CD4-positive, alpha-beta T cell treated with Interleukin-21 for 1 hour (primary cell): ENCODE data around the gene NR4A1.
"Not testable (repeated sequence)": the region's sequence is repeated elsewhere in the genome, so short reads cannot be mapped to it uniquely, and the experiment has no call there.

ENCODE experiments used
- DNase-seq: peaks from one replicate; pipeline ENCODE4 v3.0.0-alpha.2; 2020

The NR4A1 gene

DNA sequence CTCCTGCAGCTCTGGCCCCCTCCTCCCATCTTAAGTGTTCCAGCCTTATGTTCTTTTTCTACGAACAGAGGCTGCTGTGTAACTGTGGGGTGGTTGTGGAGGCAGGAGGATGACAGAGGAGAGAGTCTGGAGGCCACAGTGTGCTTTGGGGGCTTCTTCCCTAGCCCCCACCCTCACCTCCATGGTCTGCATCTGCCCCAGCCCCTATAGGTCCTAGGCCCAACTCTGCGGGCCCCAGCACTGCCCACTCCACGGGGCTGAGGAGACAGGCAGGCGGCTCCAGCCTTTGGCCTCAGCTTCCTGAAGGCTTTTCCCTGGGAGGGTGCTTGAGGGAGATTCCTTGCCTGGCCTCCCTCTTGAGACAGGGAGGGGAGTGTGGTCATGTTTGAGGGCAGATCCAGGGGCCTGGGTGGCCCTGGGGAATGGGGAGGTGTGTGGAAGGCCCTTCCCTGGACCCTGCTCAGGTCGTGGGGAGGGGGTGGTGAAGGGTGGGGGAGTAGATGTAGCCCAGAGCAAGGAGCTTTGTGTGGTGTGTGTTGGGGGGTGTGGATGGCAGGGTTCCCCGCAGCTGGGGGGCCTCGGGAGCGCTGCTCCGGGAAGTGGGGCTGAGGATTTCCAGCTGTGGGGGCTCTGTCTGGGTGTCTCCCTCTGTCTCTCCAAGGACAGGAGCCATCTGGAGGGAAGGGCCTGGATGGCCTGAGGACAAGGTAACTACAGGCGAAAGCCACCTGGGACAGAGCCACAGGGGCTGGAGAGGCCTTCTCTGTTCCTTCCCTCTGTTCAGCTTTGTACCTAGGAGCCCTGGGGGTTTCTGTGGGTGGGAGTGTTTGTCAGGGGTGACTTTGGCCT, 29.4 kb downstream of the NR4A1 start:
- no peak for DNase-seq

DNA sequence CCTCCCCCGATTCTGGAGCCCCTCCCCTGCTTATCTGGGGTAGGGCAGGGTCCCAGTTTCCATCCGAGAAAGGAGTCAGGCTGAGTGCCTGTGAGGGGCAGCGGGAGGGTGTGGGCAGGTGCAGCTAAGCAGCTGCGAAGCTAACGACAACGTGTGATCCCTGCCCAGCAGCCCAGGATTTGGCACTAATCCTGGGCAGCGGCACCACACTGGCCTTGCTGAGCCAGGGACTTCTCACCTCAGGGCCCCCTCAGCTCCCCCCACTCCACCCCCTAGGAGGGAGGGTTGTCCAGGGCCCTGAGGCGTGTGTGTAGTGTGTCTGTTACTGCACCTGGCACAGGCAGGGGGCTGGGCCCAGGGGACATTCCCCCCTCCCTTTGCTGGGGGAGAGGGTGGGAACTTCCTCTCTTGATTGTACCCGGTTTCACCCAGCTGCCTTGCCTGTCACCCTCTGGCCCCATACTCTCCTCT, 30.1 kb downstream of the NR4A1 start:
- DNase-seq, result no peak

DNA sequence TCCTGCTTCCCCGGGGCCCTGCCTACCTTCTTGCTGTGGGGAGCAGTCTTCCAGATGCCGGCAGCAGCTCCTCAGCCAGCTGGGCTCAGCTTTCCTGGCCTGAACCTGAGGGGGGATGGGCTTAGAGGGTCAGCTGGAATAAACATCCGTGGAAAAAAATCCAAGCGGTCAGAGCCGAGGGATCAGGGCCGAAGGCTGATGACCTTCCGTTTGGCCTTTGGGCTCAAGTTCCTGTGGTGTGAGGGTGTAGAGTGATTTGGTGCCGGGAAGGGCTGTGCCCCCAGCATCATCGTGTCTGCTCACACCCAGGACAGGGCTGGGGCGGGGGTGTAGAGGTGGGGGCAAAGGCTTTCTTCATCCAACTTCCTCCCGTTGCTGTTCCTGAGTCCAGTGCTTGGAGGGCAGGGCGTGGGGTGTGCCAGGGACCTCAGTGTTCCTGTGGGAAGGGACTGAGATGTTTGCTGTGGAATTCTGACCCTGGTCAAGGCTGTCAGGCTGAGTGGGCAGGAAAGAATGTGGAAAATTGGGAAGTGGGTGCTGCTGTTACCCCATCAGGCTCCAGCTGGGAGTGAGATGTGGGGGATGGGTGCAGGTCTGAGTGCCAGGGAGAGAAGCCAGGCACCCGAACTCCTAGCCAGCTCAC, 30.9 kb downstream of the NR4A1 start:
- DNase-seq, result no peak

DNA sequence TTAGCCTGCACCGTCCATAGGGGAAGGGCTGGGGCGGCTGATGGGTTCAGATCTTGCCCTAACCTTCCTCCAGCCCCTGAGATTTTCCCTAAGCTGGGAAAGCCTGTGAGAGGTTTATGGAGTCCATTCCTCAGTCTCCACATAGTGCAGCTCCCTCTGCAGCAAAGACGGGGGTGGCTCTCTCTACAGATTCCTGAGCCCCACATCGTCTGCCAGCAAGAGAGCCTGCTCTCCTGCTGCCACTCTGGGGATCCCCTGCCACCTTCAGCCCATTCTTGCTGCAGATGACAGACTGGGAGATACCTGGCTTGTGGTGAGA, 31.4 kb downstream of the NR4A1 start:
- DNase-seq, result no peak

DNA sequence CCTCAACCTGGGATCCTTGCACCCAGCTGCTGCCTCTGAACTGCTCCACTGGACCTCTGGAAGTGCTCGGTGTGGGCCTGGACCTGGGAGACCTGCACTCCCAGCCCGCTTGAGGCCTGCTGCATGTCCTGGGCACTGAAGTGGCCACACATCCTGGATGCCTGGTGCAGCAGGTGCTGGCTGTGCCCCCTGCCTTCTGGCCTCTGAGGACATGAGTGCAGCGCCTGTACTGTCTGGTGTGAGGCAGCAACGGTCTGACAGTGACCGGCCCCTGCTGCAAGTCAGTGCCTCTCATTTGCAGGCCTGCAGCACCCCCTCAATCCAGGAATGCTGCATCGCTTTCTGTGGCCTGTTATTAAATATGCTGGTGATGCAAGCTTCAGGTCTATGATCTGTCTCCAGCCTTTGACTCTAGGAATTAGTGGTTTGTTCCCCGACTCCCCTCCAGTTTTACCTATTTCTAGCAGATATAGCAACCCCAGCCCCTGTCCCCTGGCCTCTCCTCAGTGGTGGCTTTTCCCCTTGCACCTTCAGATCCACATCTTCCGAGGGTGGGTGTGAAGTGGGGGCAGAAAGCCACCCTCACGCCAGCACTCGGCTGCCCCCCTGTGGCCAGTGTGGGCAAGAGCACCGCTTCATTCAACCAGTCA, 31.9 kb downstream of the NR4A1 start:
- peak; percentile 69 for DNase-seq

DNA sequence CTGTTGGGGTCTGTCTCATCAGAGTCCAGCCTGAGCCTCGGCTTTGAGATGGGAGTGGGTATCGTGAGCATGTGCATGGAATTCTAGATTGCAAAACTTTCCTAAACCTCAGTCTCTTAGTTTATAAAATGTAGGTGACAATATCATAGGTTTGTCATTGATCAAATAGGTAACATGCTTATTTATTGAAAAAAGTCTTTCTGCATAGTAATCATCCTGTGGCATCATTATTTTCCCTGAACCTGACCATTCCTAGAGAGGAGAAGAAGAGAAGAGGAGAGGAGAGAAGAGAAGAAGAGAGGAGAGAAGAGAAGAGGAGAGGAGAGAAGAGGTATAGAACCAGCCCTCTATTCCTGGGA, 32.4 kb downstream of the NR4A1 start:
- DNase-seq, result no peak

DNA sequence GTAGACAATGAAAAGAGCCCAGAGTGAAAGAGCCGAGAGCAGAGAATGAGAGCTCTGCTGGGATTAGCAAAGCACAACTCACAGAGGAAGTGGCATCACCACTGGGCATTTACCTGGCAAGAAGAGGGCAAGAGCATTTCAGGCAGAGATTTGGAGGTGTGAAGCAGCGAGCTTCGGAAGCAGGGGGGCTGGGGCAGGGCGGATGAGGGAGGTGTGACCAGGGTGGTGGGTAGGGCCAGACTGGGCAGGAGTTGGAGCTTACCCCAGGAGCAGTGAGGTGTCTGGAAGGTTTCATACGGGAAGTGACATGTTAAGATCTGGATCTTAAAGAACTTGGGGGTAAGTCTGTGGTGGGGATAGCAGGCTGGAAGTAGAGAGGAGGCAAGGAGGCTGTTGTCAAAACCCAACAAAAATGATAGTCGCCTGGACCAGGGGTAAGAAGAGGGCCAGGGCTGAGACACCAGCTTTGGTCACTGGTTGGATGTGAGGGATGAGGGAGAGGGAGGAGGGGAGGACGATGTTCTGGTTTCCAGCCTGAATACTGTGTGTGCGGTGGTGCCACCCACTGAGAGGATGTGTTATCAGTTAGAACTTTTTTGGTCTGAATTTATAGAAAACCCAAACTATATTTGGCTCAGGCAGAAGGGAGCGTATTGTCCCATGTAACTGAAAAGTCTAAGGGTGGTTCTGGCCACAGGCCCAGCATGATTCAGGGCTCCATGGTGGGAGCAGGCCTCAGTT, 33.4 kb downstream of the NR4A1 start:
- no peak for DNase-seq

DNA sequence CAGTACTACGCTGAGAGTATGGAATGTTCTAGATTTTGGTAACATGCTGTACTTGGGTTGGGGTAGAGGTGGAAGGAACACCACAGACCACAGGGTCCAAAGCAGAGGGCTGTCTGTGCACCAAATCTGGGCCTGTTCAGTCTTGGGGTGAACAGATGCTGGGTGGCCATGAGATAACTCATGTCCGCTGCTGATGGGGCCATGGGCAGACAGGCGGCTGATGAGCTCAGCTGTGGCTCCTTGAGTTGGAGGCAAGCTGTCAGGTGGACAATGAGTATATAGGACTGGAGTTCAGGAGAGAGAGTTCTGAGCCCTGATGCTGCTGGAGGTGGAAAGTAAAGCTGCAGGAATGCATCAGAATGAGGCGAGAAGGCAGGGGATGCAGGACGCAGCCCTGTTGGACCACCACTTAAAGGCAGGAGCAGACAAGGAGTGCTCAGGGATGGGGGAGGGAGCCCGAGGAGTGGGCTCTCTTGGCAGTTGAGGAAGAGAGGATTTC, 34.5 kb downstream of the NR4A1 start:
- no peak for DNase-seq

DNA sequence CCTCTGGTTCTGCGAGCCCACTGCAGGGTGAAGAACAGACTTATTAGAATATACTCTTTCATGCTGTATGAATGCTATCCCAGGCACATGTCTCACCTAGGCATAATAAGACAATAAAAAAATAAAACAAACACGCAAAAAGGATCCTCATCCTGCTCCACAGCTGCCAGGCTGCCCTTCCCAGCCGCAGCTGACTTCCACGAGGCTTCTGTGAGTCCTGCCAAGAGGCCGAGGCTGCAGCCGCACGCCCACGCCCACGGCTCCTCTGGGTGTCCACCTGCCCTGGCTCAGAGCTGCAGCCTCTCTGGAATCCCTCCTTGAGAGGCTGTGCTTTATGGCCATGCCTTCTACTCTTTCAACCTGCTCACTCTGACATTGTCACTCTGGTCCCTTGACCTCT, 35.1 kb downstream of the NR4A1 start:
- DNase-seq, result no peak

DNA sequence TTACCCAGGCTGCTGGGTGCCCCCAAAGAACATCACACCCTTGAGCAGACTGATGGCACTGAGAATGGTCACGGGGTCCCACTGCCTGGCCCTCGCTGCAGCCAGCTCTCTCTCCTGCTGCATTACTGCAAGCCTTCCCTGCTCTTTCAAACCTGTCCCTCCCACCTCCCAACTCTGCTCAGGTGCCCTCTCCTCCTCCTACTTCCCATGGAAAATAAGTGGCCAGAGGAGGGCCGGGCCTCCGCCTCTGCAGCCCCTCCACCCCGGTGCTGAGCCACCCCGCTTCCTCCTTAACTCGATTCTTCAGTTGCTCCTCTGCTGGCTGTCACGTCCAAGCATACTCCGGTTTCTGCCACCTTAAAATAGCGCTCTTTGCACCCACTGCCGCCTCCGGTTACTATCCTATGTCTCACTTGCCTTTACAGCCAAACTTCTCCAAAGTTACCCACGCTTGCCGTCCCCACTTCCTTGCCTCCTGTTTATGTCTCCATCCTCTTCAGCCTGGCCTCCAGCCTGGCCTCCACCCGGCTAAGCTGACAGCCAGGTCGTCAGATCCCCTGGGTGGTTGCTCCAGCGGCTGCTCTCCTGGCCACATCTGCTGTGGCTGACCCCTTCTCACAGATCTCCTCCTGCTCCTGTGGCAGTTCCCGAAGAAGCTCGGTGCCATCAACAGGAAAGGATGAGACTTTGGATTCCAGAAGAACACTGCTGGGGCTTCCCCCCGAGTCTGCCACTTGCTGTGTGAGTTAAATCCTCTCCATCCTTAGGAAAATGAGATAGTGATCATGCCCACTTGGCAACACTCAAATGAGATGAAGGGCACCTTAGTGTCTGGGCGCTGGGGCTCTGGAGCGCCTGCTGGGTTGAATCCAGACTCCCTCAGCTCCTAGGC, 35.9 kb downstream of the NR4A1 start:
- DNase-seq, result no peak

DNA sequence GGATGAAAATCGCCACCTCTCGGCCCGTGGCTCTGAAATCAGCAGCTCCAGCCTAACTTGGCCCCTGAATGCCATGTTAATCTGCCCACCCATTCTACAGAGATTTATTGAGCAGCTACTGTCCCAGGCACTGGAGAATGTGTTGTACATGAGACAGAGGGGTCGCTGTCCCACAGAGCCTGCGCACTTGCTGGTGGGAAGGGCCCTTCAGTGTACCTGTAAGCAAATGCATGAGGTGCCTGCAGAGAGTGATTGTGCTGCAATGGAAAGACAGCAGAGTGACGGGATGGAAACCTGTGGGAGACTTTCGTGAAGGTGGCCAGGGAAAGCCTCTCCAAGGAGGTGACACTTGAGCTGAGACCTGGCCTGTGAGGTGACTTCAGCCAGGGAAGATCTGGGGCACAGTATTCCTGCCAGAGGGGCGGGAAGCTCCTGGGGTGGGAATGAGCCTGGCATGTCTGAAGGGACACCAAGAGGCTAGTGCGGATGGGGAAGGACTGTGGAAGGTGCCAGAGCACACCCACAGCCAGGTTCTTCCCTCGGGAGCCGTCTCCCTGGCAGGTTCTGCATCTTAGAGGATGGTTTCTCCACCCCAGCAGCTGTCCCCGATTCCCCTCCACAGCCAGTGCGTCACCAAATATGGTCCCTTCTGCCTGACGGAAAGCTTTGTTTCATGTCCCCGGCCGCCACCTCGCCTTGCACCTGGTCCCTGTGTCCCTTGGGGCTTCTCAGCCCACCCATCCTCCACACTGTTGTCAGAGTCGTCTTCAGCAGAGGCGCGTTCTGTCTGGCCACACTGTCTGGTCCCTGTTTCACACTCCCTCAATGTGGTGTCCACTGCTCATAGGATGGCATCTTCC, 36.9 kb downstream of the NR4A1 start:
- no peak for DNase-seq

DNA sequence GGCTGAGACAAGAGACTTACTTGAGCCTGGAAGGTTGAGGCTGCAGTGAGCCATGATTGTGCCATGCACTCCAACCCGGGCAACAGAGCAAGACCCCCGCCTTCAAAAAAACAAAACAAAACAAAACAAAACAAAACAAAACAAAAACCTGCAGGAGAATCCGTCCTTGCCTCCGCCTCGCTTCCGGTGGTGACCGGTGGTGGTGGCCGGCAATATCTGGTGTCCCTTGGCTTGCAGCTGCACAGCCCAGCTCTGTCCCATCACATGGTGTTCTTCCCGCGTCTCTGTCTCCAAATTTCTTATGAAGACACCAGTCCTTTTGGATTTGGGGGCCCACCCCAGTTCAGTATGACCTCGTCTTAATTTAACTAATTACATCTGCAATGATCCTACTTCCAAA, 38.2 kb downstream of the NR4A1 start:
- DNase-seq, result no peak

DNA sequence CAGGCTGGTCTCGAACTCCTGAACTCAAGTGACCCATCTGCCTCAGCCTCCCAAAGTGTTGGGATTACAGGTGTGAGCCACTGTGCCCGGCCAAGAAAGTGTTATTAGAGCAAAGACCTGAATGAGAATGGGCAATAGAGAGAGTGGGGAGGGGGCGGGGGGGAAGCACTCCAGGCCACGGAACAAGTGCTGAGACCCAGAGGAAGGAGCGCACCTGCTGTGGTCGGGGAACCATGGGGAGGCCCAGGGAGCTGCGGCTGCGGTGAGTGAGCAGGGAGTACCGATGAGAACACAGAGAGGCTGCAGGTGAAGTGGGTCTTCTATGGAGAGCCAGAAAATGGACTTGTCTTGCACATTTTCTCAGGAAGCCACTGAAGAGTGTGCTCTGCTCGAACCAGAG, 39.0 kb downstream of the NR4A1 start:
- no peak for DNase-seq

DNA sequence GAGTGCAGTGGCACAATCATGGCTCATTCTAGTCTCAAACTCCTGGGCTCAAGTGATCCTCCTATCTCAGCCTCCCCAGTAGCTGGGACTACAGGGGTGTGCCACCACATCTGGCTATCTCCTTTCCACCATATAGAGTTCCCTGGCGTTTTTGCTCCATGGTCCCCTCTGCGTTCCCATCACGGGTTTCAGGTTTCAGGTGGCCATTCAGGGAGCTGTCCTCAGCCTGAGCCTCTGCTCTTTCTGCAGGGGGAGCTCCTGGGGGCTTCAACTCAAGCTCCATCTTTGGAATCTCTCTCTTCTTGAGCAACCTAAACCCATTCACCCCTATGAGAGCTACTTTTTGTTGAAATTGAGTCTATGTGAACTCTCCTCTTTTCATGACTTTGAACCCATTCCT, 39.8 kb downstream of the NR4A1 start:
- DNase-seq, result no peak

DNA sequence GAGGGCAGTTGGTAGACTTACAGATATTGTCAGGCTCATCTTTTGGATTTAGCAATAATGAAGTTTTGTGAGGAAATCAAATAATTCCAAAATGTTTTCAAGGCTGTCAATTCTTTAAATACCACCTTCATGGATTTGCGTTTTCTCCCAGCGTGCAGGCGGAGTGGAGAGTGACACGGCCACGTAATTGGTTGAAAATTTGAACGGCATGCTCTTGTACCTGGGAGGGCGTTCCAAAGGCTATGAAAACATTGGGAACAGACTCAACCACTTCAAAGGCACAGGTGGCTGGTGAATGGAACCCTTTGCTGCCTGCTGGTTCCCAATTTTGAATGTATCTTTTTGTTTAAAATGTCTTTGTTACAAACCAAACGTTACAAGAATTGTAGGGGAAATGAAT, 40.6 kb downstream of the NR4A1 start:
- DNase-seq, result no peak

DNA sequence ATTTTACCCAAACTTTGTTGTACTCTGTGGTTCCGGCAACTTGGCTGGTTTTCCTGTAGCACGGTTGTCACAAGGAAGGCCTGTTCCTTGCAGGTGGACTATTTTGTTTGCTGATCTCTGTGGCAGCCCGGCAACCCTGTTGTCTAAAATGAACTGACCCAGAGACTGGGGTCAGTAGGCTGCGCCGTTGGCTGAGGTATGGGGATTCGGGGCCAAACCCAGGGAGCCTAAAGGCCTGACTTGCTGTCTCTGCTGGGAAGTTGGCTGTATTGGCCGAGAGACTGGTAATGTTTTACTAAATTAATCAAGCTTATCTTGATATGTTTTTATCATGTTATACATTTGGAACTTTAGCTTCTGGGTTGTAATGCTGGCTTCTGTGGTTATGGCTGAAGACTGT, 42.1 kb downstream of the NR4A1 start:
- no peak for DNase-seq

DNA sequence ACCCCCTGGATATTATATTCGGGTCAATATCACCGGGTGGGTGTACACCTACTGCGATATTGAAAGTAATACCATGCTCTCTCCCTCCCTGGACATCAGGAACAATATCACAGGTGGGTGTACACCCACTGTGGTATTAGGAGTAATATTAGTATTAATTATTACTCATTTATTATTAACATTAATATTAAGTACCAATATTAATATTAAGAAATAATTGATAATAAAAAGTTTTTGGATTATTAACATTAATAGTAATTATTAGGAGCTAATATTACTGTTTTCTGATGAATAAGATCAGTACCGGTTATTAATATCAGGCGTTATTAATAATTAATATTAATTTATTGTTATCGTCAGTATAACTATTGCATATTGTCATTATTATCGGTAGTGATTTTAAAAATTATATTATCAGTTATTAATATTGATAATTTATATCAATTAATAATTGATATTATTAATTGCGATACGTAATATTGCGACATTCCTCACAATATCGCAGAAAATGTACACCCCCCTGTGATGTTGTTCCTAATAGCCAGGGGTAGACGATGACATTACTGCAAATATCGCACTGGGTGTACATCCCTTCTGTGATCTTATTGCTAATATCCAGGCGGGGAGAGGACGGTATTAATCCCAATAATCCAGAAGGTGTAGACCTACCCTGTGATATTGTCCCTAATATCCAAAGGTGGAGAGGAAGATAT, 45.2 kb downstream of the NR4A1 start:
- no peak for DNase-seq

DNA sequence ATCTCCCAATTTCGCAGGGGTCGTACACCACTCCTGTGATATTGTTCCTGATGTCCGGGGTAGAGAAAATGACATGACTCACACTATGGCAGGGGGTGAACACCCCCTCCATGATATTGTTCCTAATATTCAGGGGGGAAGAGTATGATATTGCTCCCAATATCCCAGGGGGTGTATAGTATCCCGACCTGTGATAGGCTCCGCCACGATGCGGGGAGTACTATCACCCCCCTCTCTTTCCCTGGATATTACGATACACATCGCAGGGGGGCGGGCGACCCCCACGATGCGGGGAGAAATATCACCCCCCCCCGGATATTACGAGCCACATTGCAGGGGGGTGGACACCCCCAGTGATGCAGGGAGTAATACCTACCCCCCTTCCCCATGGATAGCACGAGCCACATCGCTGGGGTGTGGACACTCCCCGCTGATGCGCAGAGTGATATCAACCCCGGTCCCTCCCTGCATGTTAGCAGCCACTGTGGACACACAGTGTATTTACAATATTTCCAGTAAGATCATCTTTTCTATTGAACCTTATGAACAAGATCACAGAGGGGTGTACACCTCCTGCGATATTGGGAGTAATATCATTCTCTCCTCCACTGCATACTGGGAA, 45.9 kb downstream of the NR4A1 start:
- DNase-seq, result no peak

DNA sequence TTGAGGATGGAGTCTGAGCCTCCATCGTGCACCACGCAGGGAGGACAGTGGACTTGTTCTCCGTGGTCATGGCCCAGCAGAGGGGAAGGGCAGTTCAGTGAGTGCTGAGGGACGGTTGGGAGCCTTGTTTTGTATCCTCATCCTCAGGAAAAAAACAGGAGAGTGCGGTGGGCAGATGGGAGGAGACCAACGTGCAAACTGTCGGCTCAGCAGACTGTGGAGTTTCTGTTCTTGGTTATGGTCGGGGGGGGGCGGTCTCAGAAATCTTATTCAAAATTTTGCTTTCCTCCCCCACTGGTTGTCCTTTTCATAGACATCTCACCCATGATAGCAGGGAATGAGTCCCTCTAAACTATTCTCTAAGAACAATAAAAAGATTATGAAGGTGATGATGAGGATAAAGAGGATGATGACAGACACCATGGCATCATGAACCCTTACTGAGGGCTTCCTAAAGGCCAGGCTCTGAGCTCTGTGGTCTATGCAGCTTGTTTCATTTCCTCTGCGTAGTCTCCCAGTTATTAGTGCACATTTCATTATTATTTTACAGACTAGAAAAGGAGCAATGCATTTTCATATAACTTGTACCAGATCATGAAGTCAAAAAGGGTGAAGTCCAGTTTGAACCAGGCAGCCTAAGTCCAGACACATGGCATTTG, 53.3 kb downstream of the NR4A1 start:
- not testable (repeated sequence) for DNase-seq
